GM19468 (cell line): ENCODE data around the gene KLF4.

ENCODE experiments used
- ATAC-seq: cut with Tn5 transposase; IDR thresholded peaks from one replicate; pipeline ENCODE4 v1.9.1; 2021; ENCODE audit warnings: mild to moderate bottlenecking, moderate library complexity, moderate number of reproducible peaks; ENCODE audit not compliant: unreplicated experiment; ENCODE audit errors: extremely low read depth

Gene KLF4

GRCh38 chr9:107488375-107489143 is 1.0 kb downstream of the KLF4 start:
- ATAC-seq = no peak

- ATAC-seq = no peak
Observed at GRCh38 chr9:107487521-107488374, 1.8 kb downstream of the KLF4 start.

- no peak for ATAC-seq
Observed at GRCh38 chr9:107486674-107487520, 2.7 kb downstream of the KLF4 start.

DNA sequence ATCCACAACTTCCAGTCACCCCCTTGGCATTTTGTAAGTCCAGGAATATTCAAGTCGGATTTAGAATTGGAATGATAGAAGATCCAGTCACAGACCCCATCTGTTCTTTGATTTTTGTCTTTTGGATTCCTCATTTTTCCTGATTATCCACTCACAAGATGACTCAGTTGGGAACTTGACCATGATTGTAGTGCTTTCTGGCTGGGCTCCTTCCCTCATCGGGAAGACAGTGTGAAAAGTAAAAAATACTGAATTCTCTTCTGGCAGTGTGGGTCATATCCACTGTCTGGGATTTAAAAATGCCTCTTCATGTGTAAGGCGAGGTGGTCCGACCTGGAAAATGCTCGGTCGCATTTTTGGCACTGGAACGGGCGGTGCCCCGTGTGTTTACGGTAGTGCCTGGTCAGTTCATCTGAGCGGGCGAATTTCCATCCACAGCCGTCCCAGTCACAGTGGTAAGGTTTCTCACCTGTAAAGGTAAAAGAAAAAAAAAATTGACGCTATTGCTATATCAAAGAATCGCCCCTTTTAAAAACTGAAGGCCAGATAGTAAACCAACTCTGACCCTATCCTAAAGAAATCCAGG is 4.0 kb downstream of the KLF4 start:
- ATAC-seq = no peak

DNA sequence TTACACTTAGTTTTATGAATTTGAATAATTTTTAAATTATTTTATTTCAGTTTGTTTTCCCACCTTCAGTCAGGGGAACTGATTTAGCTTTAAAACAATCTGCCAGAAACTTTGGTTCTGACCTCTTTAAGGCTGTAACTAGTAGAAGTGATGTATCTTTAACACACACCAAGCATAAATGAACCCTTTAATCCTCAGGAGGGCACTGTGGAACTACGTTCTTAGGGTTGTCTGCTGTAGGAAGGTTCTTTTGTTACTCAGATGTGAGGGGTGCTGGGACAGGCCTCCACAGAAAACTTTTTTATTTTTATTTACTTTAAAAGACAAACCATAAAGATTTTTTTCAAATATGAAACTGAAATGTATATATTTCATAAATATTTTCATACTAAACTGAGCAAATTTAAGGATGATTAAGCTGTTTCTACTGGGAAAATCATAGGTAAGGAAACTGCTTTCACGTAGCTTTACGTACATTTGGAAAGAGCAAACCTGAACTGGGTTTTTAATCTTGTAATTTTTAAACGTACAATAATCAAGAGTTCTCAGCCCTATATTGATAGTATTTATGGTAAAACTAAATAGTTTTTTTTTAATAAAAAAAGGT is 5.3 kb downstream of the KLF4 start:
- ATAC-seq = no peak

GRCh38 chr9:107483666-107484065 is 5.9 kb downstream of the KLF4 start:
- no peak for ATAC-seq

DNA sequence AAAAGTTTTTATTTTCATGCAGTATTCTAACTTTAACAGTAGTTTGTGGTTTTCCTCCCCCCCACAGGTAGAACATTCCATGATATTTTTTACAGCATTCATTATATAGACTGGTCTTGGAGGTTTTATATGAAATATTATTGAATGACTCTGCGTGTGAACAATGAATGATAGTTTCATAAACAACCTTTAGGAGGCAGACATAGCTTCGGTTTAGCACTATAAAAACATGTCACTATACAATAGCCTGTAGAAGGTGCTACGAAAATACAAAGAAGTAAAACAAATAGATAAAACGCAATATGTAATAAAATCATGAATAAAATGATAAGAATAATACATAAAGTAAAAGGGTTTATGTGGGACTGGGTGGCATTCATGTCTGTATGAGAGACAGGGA is 8.5 kb downstream of the KLF4 start:
- ATAC-seq = no peak

- no peak for ATAC-seq
Observed at GRCh38 chr9:107480386-107480789, 9.2 kb downstream of the KLF4 start.

DNA sequence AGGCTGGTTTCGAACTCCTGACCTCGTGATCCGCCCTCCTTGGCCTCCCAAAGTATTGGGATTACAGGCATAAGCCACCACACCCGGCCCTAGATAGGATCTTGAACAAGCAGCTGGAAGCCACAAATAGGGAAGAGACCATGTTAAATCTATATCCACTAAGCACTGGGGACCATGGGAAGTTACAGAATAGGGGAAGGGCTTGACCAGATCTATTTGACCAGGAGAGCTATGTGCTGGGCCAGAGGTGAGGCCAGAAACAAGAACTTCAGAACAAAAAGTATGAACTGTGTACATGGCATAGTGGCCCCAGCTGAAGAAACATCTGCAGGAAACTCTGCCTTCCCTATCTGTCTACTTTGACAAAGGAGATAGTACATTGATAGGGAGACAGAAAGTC is 10.8 kb downstream of the KLF4 start:
- ATAC-seq = no peak

DNA sequence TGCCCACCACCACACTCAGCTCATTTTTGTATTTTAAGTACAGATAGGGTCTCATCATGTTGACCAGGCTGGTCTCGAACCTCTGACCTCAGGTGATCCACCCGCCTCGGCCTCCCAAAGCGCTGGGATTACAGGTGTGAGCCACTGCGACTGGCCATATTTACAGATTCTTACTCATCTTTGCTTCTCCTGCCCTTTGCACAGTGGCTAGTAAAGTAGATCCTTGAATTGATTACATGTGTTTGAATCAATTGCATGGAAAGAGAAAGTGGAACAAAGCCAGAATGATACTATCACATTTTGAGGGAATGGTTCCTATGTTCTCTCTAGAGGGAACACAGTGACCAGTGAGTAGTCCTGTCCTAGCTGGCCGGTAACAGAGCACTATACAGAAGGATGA is 15.4 kb downstream of the KLF4 start:
- no peak for ATAC-seq

GRCh38 chr9:107472581-107473340 is 16.8 kb downstream of the KLF4 start:
- ATAC-seq = no peak

GRCh38 chr9:107471552-107471951 is 18.0 kb downstream of the KLF4 start:
- no peak for ATAC-seq

GRCh38 chr9:107467416-107467815 is 22.2 kb downstream of the KLF4 start:
- no peak for ATAC-seq

- no peak for ATAC-seq
Observed at GRCh38 chr9:107466826-107467225, 22.7 kb downstream of the KLF4 start.

DNA sequence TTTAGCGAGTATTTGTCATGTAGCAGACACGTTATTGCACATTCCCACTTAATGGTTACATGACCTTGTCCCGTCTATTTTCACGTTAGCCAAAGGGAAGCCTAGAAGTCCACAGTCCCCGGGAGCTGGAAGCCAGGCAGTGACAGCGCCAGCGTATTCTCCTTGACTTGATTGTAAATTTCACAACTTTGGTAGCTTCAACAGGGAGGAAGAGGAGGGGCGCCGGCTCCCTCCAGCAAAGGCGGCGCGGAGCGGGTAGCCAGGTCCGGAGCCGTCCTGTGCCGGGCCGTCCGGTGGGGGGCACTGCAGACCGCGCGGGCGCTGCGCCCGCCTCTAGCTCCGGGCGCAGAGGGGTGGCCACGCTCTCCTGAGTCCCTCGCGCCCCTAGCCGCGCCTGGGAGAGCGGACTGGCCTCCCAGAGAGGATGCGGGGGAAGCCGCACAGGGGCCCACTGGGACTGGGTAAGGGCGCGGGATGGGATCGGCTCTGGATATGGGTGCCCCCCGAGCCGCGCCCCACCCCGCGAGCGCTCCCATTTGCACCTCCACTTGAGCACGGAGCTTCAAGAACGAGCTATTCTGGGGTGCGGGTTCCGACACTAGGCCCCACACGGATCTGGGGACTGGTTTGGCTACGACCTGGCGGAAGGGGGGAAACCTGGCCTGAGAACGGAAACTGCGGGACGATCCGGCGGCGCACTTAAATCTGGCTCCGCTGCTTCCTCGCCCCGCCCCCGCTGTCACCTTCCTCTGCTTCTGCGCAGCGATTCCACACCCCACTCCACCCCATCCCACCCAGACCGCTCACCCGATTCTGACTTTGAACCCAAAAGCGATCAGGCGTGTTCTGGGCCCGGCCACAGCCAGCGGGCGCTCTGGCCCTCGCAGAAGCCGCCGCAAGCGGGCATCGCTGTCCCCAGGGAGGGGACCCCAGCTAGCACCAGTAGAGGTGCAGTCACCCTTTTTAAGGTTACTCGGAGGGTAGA is 23.8 kb downstream of the KLF4 start:
- ATAC-seq = no peak

- ATAC-seq = no peak
Observed at GRCh38 chr9:107464516-107464915, 25.1 kb downstream of the KLF4 start.

DNA sequence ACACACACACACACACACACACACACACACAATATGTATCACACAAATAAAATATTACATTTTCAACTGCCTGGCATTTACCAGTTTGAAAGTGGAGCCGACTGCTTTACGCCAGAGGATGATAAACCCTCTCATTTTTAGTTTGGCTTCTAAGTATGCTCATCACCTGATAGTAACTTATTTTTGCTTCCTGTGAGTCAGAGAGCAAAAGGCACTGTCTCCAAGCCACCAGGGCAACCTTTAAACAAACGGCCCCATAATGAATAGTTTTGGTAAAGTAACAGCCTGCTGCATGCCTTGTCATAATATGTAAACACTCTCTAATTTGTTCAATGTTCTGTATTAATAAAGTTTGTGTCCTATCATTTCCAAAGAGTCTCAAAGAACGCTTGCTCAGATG is 26.9 kb downstream of the KLF4 start:
- ATAC-seq = no peak
